CD4-positive, alpha-beta T cell treated with Interleukin-4 for 4 hours (primary cell): ENCODE measurements around the gene NOS1.
A peak's percentile ranks its signal among the peaks of the same experiment; 100 is the strongest.
"Not testable (repeated sequence)": the region's sequence is repeated elsewhere in the genome, so short reads cannot be mapped to it uniquely, and the experiment has no call there.

Experiments used
- DNase-seq: peaks from one replicate; pipeline ENCODE4 v3.0.0-alpha.2; 2020

NOS1 gene

GRCh38 chr12:117199956-117200744 is 161.3 kb downstream of the NOS1 start:
- DNase-seq = not testable (repeated sequence)

- DNase-seq = not testable (repeated sequence)
Measured at GRCh38 chr12:117196334-117196733, 165.1 kb downstream of the NOS1 start.

- DNase-seq = not testable (repeated sequence)
Measured at GRCh38 chr12:117195027-117195426, 166.4 kb downstream of the NOS1 start.

- no peak for DNase-seq
Measured at GRCh38 chr12:117193903-117194302, 167.5 kb downstream of the NOS1 start.

- DNase-seq = not testable (repeated sequence)
Measured at GRCh38 chr12:117192581-117192980, 168.8 kb downstream of the NOS1 start.

GRCh38 chr12:117192057-117192456 is 169.4 kb downstream of the NOS1 start:
- DNase-seq = no peak

GRCh38 chr12:117190210-117190781 is 171.1 kb downstream of the NOS1 start, which contains the start of gene FBXO21:
Gene FBXO21, minus strand, starts transcription at chr12:117190470. Its CDS starts 14 bp downstream, at chr12:117190456.
- DNase-seq = peak; percentile 89

- DNase-seq = peak; percentile 11
Measured at GRCh38 chr12:117189725-117190209, 171.7 kb downstream of the NOS1 start.

GRCh38 chr12:117188961-117189724 is 172.3 kb downstream of the NOS1 start:
- DNase-seq = no peak

- no peak for DNase-seq
Measured at GRCh38 chr12:117188121-117188665, 173.2 kb downstream of the NOS1 start.

GRCh38 chr12:117187421-117187820 is 174.0 kb downstream of the NOS1 start:
- no peak for DNase-seq

- no peak for DNase-seq
Measured at GRCh38 chr12:117182866-117183265, 178.6 kb downstream of the NOS1 start.

GRCh38 chr12:117181468-117181843 is 180.0 kb downstream of the NOS1 start:
- DNase-seq = not testable (repeated sequence)

- DNase-seq = no peak
Measured at GRCh38 chr12:117180758-117181467, 180.5 kb downstream of the NOS1 start.

GRCh38 chr12:117178745-117179144 is 182.7 kb downstream of the NOS1 start:
- DNase-seq = no peak

GRCh38 chr12:117178301-117178700 is 183.1 kb downstream of the NOS1 start:
- DNase-seq = no peak

GRCh38 chr12:117172168-117172567 is 189.3 kb downstream of the NOS1 start:
- no peak for DNase-seq

GRCh38 chr12:117171499-117172162 is 189.8 kb downstream of the NOS1 start:
- DNase-seq = no peak

GRCh38 chr12:117169548-117169947 is 191.9 kb downstream of the NOS1 start:
- DNase-seq = no peak

- DNase-seq = no peak
Measured at GRCh38 chr12:117168976-117169375, 192.4 kb downstream of the NOS1 start.

GRCh38 chr12:117167769-117168168 is 193.7 kb downstream of the NOS1 start:
- DNase-seq = no peak

GRCh38 chr12:117166107-117166506 is 195.3 kb downstream of the NOS1 start:
- DNase-seq = no peak
